GM18499 (cell line): ENCODE data around the gene ZBTB43.
"Not testable (repeated sequence)": the region's sequence is repeated elsewhere in the genome, so short reads cannot be mapped to it uniquely, and the experiment has no call there.

Experiments used
- ATAC-seq: cut with Tn5 transposase; IDR thresholded peaks from one replicate; pipeline ENCODE4 v1.9.1; 2021; ENCODE audit warnings: moderate number of reproducible peaks; ENCODE audit not compliant: insufficient read depth, unreplicated experiment

The ZBTB43 gene

DNA sequence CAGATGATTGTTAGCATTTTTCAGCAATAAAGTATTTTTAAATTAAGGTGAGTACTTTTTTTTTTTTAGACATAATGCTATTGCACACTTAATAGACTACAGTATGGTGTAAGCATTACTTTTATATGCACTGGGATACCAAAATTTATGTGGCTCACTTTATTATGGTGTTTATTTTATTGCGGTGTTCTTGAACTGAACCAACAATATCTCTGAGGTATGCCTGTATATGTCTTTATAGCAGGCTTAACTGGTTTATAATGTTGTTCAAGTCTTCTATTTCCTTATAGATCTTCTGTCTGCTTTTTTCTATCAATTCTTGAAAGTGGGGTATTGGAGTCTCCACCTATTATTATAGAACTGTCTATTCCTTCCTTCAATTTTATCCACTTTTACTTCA, 18.0 kb downstream of the ZBTB43 start:
- no peak for ATAC-seq

DNA sequence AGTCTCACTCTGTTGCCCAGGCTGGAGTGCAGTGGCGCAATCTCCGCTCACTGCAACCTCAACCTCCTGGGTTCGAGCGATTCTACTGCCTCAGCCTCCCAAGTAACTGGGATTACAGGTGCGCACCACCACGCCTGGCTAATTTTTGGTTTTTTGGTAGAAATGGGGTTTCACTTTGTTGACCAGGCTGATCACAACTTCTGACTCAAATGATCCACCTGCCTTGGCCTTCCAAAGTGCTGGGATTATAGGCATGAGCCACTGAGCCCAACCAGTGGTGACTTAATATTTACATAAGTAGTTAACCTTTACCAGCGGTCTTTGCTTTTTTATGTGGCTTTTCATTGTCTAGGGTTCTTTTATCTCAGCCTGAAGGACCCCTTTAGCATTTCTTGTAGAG, 19.2 kb downstream of the ZBTB43 start:
- not testable (repeated sequence) for ATAC-seq

DNA sequence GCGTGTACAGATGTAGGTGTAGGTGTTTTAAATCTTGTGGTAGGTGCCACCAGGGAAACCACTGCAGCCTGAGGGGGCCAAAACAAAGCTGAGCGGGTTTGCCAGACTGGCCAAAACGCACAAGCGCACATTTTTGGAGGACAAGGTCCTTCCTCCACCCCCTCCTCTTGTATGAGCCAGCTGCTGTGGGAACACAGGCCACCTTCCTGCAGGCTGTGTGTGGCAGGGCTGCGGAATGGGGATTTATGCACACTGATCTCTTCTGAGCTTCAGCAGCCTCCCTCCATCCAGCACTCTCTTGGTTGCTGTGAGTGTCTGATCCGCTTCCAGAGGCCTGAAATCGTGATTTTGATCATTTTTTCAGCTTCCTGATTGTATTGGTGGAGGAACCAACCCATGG, 22.4 kb downstream of the ZBTB43 start:
- ATAC-seq: no peak

DNA sequence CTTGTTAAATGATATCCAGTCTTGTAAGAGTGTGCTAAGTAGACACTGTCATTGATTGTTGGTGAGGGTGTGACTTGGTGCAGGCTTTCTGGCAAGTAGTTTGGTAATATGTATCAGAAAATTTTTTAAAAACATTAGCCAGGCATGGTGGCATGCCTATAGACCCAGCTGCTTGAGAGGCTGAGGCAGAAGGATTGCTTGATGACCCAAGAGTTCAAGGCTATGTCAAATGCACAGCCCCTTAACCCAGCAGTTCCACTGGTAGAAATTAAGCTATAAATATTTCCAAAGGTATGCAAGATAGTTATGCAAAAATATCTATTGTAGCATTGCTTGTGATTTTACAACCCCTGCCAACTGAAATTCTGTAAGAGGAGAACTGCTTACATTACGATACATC, 24.2 kb downstream of the ZBTB43 start:
- no peak for ATAC-seq

DNA sequence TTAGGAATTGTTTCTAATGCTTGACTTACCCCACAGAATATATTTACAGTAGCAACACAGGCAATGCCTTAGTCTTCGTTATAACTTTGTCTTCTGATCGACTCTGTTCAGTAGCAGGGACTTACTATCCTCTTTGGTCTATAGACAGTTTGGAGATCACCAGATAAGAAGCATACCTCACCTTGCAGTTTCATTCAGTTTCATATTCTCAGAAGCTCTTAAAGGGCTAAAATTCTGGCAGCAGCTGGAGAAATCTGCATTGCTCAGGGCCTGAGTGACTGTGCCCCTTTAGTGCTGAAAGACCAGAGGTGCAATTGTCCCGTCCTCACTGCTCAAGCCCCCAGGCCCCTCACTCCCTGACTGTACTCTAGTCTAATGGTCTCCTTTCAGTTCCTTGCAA, 26.0 kb downstream of the ZBTB43 start:
- no peak for ATAC-seq

DNA sequence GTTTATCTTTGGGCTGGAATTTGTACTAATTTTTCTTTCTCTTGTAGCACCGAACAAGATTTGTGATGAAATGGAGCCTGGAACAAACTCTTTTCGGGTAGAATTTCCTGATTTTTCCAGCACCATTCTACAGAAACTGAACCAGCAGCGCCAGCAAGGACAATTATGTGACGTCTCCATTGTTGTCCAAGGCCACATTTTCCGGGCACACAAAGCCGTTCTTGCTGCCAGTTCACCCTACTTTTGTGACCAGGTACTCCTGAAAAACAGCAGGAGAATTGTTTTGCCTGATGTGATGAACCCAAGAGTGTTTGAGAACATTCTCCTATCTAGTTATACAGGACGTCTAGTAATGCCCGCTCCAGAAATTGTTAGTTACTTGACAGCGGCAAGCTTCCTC, 27.6 kb downstream of the ZBTB43 start:
- ATAC-seq: no peak

DNA sequence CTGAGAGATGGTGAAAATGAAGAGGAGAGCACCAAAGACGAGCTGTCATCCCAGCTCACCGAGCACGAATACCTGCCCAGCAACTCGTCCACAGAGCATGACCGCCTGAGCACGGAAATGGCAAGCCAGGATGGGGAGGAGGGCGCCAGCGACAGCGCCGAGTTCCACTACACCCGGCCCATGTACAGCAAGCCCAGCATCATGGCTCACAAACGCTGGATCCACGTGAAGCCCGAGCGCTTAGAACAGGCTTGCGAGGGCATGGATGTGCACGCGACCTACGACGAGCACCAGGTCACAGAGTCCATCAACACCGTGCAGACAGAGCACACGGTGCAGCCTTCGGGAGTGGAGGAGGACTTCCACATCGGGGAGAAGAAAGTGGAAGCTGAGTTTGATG, 28.2 kb downstream of the ZBTB43 start:
- ATAC-seq: no peak

DNA sequence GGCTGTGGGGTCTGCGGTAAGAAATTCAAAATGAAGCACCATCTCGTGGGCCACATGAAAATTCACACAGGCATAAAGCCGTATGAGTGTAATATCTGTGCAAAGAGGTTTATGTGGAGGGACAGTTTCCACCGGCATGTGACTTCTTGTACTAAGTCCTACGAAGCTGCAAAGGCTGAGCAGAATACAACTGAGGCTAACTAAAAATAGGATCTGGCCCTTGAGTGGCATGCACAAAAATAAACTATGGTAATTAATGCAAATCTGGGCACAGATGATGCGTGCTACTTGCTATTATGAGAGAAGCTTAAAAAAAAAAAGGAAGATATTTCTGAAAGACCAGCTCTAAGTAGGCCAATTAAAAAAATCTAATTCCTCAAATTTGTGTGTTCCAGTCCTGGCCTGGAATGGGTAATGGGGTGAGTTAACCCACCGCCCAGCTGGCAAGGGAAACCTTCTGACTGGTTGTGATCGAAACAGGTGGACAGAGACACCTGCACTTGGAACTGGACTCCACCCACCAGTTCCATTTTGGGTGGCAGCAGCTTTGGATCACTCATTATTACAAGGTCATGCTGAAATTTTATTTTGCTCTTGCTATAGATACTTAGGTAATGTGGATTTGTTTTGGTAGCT, 29.0 kb downstream of the ZBTB43 start:
- no peak for ATAC-seq

DNA sequence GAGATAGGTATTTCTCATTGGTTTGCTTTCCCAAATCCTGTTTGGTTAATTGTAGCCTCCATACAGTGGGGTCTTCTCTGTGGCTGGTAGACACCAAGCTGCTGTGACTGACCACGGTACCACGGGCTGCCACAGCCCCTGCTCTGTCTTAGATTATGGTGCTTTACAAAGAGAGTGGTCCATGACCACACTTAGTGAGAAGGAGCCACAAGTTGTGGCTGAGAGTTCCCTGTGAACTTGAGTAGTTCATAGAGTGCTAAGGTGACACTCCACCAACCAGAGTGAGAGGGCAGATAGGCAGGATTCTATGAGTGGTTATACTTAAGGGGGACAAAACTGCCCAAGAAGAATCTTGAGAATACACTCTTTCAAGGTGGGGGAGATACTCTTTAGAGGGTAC, 29.8 kb downstream of the ZBTB43 start:
- ATAC-seq: no peak

DNA sequence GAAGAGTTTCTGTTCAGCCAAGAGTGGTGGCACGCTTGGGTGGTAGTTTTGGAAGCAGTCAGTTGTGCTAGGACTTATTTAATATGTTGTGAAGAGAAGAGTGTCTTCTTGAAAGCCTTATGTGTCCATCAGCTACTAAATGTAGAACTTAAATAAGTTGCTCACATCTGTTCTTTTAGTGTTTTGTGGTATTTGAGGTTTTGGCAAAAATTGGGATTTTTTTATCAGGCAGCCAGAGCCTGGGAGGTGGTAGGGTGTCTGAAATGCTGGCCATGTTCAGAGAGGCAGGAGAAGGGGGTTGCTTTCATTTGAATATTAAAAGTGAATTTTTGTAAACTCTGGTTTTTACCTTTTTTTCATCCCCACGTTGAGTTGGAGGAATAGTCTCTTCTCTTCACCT, 31.4 kb downstream of the ZBTB43 start:
- no peak for ATAC-seq

DNA sequence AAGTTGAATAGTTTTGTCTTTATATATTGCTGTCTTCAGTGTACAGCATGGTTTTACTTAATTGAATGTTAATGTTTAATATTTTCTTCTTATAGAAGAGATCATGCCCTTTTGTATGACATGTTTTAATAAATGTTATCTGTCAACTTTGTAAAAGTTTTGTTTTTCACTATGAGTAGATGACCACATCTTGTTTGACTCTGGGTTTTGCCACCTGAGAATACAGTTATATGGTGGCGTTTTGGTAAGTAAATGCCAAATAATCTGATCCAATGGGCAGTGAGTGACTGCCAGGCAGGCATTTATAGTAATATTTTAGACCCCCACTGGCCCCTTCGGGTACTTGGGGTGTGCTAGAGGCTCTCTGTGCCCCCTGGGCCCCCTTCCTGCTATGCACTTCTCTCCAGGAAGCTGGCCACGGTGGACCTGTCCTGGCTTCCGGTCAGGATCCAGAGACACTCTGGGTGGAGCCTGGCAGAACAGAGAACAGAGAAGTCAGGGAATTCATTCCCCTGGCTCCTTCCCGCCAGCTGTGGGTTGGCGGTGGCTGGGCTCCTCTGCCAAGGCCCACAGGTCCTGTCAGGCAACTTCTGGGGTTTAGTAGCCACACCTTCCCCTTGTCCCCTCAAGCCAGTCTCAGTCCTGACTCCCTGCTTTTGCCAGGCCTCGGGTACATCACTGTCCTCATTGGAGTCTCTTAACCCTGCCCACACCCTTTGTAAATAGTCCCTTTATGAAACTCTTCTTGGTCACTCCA, 33.4 kb downstream of the ZBTB43 start:
- ATAC-seq: no peak

DNA sequence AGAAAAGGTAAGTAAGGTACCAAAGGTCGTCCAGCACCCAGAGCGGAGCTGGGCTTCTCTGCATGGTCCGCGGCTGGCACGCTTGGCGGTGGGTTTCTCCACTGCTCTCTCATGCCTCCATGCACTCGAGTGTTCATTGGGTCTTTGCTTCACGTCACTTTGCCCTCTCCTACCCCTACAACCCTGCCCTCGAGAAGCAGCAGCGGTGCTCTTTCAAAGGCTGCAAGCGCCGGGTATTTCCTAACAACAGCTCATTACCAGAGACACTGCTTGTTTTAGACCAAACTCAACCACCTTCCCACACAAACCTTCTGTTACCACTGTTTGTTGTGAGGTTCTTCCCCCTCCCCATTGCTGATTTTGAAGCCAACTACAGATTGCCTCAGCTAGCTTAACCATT, 34.1 kb downstream of the ZBTB43 start:
- ATAC-seq: no peak

DNA sequence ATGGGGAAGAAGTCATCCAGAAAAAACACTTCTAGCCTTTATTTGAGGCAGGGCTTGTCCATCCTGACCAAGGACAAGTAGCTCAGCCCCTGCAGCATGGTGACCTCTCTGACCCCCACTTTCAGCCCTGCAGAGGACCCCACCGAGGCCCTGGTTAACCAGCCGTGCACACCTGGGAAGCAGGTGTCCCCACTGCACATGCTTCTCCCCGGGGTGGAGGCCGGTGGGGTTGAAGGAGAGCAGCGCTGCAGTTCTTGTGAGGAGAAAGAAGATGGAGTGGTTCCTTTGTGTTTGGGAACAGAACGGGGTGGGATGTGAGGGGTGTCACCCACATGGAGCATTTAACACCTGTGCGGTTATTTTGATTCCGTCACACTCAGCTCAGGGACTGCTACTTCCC, 34.5 kb downstream of the ZBTB43 start:
- ATAC-seq: no peak

DNA sequence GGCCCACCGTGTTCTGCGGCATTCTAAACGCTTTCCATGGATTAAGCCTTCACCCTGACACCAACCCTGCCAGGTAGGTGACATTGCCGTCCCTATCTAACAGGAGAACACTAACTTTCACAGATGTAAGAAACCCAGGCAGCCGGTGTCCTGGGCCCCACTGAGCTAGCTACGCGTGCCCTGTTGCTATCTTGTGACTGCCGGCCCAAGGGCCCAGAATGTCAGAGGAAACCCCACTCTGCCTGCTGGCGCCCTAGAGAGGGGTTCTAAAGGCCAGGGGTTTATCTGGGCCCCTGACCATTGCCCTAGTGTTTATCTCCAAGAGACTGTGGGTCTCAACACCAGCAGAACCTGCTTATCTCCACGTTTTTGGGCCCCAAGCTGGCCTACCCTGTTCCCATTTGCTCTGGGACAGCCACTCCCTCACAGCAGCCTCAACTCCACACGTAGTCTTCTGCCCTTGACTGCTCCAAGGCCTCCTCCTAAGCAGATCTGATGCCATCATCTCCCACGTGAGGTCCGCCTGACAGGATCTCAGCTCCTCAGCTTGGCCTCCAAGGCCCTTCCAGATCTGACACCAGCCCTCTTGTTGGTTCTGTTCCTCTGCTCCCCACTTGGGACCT, 37.5 kb downstream of the ZBTB43 start:
- ATAC-seq: no peak

DNA sequence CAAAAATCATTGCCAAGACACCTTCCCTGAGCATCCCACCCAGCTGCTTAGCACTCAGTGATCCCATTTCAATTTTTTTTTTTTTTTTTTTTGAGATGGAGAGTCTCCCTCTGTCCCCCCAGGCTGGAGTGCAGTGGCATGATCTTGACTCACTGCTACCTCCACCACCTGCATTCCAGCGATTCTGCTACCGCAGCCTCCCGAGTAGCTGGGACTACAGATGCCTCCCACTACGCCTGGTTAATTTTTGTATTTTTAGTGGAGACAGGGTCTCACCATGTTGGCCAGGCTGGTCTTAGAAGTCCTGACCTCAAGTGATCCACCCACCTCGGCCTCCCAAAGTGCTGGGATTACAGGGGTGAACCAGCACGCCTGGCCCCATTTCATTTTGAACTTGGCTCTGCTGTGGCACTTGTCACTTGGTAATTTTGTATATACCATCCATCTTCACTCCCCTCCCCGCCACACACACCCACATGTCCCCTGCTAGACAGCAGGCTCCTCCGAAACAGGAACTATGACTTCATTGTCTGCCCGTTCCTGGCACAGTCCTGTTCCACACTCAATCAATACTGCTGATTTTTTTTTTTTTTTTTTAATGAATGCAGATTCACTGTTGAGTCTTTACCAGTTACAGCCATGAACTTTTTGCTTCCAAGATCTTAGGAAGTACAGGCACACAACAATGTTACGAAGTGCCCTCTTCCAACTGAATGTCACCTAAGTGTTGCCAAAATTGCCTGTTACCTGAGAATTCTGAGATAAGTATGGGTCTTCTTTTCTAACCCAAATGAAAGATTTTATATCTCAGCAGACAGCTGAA, 38.3 kb downstream of the ZBTB43 start:
- ATAC-seq: no peak

DNA sequence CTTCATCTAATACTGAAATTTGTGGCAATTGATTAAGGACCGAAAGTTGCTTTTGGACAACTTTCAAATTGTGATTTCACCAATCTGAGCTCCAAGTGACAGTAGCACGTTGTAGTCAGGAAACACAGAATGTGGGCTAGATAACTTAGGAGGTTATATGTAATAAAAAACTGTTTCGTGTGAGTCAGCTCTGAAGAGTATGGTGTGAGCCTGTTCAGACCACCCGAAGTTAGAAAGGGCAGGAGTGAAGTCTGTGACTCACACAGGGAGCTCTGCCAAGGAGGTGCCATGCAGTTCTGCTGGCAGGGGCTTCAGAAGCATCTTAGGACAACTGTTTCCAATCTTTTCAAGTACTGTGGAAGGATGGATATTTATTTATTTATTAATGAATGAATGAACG, 39.2 kb downstream of the ZBTB43 start:
- no peak for ATAC-seq

DNA sequence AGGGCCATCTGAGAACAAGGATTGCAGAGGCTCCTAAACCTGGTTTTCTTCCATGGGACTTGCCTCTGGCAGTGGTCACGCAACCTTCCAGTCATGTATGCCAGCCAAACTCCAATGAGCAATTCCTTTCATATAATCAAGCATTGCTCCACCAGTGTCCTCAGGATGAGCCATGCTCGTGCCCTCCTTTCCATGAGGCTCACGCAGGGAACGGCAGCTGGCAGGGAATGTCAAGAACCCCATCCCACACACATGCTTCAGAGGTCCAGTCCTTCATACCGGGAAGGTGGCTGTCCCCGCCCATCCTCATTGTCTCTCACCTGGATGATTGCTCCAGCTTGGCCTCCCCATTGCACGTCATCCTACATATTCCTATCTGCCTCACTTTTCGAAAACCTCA, 42.2 kb downstream of the ZBTB43 start:
- no peak for ATAC-seq

DNA sequence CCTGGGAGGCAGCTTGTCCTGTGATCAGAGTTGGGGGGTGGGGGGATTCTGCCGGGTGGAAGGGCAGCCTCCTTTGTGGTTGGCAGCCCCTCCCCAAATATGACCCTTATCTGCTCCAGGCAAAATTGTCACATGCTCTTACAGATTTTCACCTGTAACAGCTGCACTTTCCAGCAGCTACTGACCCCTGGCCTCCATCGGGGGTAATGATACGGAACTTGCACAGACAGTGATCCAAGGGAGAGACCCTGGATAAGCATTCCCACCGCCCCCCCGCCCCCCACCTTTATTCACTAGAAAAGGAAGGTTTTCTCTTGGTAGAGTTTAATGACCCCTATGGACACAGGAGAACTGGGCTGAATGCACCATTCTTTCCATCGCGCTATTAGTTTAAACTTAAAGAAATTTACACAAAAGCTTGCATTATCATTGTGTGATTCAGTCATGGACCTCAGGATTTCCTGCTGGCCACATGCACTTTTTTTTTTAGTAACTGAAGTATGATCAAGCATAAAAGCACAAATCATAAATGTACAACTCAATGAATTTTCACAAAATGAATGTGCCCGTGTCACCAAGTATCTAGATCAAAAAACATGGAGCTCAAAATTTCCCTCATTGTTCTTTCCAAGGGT, 44.9 kb downstream of the ZBTB43 start:
- ATAC-seq: no peak

DNA sequence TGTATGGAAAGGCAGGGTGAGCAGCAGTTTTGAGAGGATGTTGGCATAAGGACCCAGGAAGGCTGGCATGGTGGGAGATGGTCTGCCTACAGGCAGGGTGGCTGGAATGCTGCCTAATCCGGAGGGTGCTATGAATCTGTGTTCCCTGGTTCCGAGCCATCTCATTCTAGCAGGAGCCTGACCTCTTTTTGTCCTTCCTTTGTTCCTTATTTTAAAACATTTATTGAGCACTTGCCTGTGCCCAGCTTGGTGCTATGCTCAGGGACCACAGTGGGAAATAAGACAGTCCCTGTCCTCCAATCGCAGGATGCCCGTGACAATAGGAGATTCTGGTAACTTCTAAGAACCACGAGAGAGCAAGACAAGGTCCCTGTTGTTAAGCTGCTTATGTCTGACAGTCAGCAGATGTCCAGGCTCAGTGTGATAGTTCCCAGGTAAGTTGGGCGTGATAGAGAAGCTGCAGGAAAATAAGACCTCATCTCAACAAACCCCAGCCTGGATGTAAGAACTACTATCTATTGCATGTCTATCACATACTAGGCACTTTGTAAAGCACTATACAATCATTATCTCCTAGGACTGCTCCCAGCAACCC, 46.5 kb downstream of the ZBTB43 start:
- no peak for ATAC-seq

DNA sequence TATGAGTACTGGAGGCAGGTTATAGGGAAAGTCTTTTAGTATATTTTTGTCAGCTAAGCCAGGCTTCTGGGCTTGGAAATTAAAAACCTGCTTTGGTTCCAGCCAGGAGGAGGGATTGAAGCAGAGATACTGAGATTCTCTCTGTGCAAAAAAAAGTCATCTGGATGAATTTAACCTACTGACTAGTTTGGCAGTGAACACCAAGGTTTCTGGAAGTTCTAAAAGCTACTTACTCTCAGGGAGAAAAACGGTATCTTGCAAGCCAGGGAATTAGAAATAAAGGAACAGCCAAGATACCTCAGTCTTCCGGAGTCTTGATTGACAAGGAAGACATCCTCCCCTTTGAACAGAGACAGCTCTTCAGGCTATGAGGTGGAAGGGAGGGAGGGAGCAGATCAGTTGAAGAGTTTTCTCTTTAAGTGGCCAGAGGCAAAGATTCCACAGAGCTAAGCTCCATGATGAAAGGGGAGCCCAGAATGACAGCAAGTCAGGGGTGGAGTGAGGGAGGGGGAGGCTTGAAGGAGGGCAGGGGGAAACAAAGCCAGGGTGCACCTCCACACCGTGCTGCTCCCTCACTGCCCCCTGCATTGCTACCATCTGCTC, 47.3 kb downstream of the ZBTB43 start:
- no peak for ATAC-seq
